OCI-LY1 (cell line): ENCODE results near the gene ERCC5.

Experiments
- EZH2 ChIP-seq: fragments of 200-600 bp; sonication (generic), shearing (Covaris generic); IDR thresholded peaks from 2 replicates; pipeline ENCODE4 v1.8.0; 2017; ENCODE audit warnings: borderline replicate concordance, mixed run types, mild to moderate bottlenecking, antibody characterized with exemption, low read length, moderate library complexity, mixed read lengths
- TF ChIP-seq, protein P1 (sequence below): fragments of 200-600 bp; sonication (generic), shearing (Covaris generic); IDR thresholded peaks from 2 replicates; pipeline ENCODE4 v1.5.1; 2017; ENCODE audit warnings: mild to moderate bottlenecking, antibody characterized with exemption, low read length, moderate library complexity, mixed read lengths

DNA sequence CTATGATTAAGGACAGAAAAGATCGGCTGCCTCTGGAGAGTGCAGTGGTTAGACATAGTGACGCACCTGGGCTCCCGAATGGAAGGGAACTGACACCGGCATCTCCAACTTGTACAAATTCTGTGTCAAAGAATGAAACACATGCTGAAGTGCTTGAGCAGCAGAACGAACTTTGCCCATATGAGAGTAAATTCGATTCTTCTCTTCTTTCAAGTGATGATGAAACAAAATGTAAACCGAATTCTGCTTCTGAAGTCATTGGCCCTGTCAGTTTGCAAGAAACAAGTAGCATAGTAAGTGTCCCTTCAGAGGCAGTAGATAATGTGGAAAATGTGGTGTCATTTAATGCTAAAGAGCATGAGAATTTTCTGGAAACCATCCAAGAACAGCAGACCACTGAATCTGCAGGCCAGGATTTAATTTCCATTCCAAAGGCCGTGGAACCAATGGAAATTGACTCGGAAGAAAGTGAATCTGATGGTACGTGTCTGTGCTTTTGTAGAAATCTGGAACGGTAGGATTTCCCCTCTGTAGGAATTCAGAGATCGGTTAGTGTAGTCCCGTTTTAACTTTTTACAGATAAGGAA lies 16.9 kb downstream of the ERCC5 start:
- TF ChIP-seq, protein P1, sequence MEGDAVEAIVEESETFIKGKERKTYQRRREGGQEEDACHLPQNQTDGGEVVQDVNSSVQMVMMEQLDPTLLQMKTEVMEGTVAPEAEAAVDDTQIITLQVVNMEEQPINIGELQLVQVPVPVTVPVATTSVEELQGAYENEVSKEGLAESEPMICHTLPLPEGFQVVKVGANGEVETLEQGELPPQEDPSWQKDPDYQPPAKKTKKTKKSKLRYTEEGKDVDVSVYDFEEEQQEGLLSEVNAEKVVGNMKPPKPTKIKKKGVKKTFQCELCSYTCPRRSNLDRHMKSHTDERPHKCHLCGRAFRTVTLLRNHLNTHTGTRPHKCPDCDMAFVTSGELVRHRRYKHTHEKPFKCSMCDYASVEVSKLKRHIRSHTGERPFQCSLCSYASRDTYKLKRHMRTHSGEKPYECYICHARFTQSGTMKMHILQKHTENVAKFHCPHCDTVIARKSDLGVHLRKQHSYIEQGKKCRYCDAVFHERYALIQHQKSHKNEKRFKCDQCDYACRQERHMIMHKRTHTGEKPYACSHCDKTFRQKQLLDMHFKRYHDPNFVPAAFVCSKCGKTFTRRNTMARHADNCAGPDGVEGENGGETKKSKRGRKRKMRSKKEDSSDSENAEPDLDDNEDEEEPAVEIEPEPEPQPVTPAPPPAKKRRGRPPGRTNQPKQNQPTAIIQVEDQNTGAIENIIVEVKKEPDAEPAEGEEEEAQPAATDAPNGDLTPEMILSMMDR = no peak
- TF ChIP-seq EZH2 = no peak
